Measurements from ENCODE around the gene FOLR2. TPM values are rescaled to one million over a fixed set of nuclear protein-coding genes. Genes with fewer than 3 reads are reported as not detected.

The FOLR2 gene
- total and polyA plus RNA-seq, 2 experiments from 2014 or later: not detected

DNA sequence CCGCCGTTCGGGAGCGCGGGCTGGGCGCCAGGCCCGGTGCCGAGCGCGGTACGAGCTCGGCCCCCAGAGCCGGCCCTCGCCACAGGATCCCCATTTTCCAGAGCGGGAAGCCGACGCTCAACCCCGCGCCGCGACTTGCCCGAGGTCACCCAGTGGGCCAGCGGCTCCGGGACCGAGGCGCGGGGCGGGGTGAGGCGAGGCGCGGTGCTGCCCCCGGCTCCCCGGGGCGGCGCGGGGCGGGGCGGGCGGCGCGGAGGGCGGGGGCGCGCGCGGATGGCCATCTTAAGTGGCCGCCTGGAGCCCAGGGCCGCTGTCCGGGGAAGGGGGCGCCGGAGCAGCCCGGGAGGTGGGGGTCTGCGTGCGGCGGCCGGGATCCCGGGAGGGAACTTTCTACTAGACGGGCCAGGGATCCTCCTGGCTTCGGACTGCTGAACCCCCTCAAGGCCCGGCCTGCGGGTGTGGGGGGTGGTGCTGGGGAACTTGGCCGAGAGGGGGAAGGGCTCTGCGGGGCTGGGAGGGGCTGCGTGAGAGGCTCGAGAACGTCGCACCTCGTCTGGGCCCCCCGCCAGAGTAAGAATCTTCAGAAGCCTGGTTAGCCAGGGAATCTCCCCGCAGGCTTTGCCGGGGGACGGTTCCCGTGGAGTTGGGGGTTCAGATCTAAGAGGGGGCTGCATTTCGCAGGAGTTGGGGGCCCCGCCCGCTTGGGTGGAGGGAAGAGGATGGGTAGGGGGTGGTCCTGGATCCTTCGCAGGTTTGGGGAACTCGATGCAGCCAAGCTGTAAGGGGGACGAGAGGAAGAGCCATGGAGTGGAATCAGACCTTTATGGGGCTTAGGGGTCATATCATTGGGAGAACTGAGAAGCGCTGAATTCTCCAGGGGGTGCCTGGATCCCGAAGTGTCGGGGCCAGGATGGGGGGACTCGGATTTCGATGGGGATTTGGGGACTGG is 7.3 kb downstream of the FOLR2 start:
- H3K27me3 ChIP-seq: no peaks in the 10 kb centered on the region
- no peaks in the 10 kb centered on the region for H3K9me3 ChIP-seq (ENCODE audit: low read depth)
- H3K36me3 ChIP-seq: peaks cover 5% of the 10 kb centered on the region
- H3K4me1 ChIP-seq (ENCODE audit: low read depth): peaks cover 21% of the 10 kb centered on the region
- peak overlapping the region; percentile 93 for H3K27ac ChIP-seq
- DNase-seq (ENCODE audit: low read depth in 1 of 2, low spot score in 1 of 2): peak; percentile 77 to 84
- H3K4me3 ChIP-seq: peak overlapping the region; percentile 64
- TF ChIP-seq, protein P1, sequence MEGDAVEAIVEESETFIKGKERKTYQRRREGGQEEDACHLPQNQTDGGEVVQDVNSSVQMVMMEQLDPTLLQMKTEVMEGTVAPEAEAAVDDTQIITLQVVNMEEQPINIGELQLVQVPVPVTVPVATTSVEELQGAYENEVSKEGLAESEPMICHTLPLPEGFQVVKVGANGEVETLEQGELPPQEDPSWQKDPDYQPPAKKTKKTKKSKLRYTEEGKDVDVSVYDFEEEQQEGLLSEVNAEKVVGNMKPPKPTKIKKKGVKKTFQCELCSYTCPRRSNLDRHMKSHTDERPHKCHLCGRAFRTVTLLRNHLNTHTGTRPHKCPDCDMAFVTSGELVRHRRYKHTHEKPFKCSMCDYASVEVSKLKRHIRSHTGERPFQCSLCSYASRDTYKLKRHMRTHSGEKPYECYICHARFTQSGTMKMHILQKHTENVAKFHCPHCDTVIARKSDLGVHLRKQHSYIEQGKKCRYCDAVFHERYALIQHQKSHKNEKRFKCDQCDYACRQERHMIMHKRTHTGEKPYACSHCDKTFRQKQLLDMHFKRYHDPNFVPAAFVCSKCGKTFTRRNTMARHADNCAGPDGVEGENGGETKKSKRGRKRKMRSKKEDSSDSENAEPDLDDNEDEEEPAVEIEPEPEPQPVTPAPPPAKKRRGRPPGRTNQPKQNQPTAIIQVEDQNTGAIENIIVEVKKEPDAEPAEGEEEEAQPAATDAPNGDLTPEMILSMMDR (IDR thresholded peaks at IDR 0.05; ENCODE audit: low read depth, low read length): no peak

DNA sequence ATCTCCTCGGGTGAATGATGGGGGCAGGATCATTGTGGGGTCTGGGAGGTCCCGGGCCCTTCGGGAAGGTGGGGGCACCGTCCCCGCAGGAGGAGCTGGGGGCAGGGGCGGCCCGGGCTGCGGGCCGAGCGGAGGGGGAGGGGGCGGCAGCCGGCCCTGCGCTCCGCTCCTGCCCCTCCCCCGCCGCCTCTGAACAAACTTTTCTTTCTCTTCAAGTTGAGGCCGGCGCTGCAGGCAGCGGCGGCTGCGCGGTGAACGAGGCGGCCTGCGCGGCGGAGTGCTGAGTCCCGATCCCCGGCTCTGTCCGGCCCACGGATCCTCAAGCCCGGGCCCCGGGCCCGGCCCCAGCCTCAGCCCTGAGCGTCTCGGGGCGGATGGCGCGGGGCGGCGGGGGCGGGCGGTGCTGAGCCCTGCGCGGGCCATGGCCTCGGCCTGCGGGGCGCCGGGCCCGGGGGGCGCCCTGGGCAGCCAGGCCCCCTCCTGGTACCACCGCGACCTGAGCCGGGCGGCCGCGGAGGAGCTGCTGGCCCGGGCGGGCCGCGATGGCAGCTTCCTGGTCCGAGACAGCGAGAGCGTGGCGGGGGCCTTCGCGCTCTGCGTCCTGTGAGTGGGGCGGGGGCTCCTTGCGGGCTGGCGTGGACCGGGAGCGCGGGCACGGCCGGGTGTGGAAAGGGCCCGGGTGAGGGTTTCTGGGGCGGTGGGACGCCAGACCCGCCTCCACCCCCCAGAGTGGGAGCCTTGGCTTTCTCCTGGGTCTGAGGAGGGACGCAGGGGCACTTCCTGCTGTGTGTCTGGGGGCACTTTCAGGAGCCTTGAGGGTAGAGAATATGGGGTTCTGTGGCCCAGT is 8.2 kb downstream of the FOLR2 start, which contains the start of gene INPPL1:
INPPL1 (plus strand) TSS at position 204 of the 847 bp plus-strand sequence; CDS start at position 422, 218 bp downstream.
- DNase-seq (ENCODE audit: low read depth in 1 of 2, low spot score in 1 of 2): peak; percentile 58 to 81
- H3K9me3 ChIP-seq (ENCODE audit: low read depth): no peaks in the 10 kb centered on the region

DNA sequence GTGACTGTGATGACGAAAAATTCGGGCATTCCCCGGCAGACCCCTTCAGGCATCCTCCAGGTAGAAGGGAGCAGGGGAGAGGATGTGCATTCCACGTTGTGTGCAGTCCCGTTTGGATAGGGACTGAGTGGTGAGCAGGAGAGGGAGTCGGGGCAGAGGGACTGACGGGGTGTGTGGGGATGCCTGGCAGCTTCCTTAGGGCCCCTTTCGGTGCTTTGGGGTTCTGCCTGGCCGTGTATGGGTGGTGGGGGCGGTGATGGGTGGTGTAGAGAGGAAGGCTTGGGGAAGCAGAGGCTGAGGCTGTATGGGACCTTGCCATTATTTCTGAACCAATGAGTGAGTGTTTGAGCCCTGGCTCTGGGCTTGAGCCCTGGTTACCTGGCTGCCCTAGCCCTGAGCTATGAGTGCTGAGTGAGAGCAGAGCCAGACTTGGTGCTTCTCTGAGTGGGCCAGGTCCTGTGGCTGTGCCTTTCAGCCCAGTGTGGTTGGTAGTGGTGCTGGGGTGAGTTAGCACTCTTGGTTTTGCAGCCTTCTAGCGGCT is 8.9 kb downstream of the FOLR2 start:
- peak; percentile 10 to 22 for DNase-seq (ENCODE audit: low read depth in 1 of 2, low spot score in 1 of 2)
- peak overlapping the region; percentile 93 for H3K27ac ChIP-seq

More for the DNA sequence above, 8.2 kb downstream of the FOLR2 start, which contains the start of gene INPPL1:
- Histone ChIP-seq H3K4me1 (ENCODE audit: low read depth) (peaks cover 21% of the 10 kb centered on the region), H3K36me3 (peaks cover 14% of the 10 kb centered on the region), H3K4me3 (peak within 1 kb of the TSS; percentile 64), H3K27ac (peak within 1 kb of the TSS; percentile 93), H3K27me3 (no peaks in the 10 kb centered on the region)
- TF ChIP-seq, protein P1 (IDR thresholded peaks at IDR 0.05; ENCODE audit: low read depth, low read length): no peak

DNA sequence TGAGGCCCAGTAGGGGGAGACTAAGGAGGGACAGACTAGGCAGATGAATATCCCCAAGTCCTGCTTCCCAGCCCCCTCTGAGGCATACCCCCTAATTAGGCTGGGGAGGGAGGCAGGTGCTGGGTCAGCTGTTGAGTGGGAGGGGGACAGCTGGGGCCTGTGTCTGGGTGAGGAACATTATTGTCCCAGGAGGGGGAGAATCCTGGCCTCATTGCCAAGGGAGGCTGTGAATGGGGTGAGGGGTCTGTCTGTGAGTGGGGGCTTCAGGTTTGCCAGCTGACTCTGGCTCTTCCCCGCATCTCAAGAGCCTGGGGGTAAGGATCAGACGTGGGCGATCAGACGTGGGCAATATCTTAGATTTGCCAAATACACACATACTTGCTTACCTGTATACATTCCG is 10.1 kb downstream of the FOLR2 start:
- TF ChIP-seq, protein P1 (IDR thresholded peaks at IDR 0.05; ENCODE audit: low read depth, low read length): no peak
- H3K4me1 ChIP-seq (ENCODE audit: low read depth): peaks cover 16% of the 10 kb centered on the region
- DNase-seq (ENCODE audit: low read depth in 1 of 2, low spot score in 1 of 2): no peak
- H3K27ac ChIP-seq: no peak overlapping the region
- H3K9me3 ChIP-seq (ENCODE audit: low read depth): no peaks in the 10 kb centered on the region
- H3K27me3 ChIP-seq: no peaks in the 10 kb centered on the region
- peaks cover 27% of the 10 kb centered on the region for H3K36me3 ChIP-seq
- H3K4me3 ChIP-seq: no peak overlapping the region

More for the DNA sequence above, 8.9 kb downstream of the FOLR2 start:
- no peaks in the 10 kb centered on the region for H3K27me3 ChIP-seq
- peaks cover 21% of the 10 kb centered on the region for H3K4me1 ChIP-seq (ENCODE audit: low read depth)
- H3K9me3 ChIP-seq (ENCODE audit: low read depth): no peaks in the 10 kb centered on the region
- TF ChIP-seq, protein P1 (IDR thresholded peaks at IDR 0.05; ENCODE audit: low read depth, low read length): no peak
- H3K4me3 ChIP-seq: peak overlapping the region; percentile 64
- H3K36me3 ChIP-seq: peaks cover 21% of the 10 kb centered on the region

Measured in cardiac muscle cell (in vitro differentiated cells and primary cell).